K562 (cell line): Measurements from ENCODE around the gene TSC22D2. TPM values are rescaled to one million over a fixed set of nuclear protein-coding genes. Genes with fewer than 3 reads are reported as not detected.
A peak's percentile ranks its signal among the peaks of the same experiment; 100 is the strongest.

Experiments used
- BHLHE40 ChIP-seq: IDR thresholded peaks from 2 replicates; pipeline ENCODE4 v1.6.1; 2011; ENCODE audit warnings: low read length, improper control_type of control experiment
- EP400 ChIP-seq: fragments of 450-650 bp; IDR thresholded peaks from 2 replicates; pipeline ENCODE4 v1.6.1; 2017; ENCODE audit warnings: antibody characterized with exemption, mild to moderate bottlenecking, moderate library complexity
- ESRRA ChIP-seq: fragments of 450-650 bp; IDR thresholded peaks from 2 replicates; pipeline ENCODE4 v1.6.1; 2014; ENCODE audit warnings: low read depth, mild to moderate bottlenecking, moderate library complexity, borderline replicate concordance
- MCM2 ChIP-seq: fragments of 450-650 bp; IDR thresholded peaks from 2 replicates; pipeline ENCODE4 v1.6.1; 2017; ENCODE audit warnings: low read depth, mild to moderate bottlenecking
- MEIS2 ChIP-seq: fragments of 450-650 bp; IDR thresholded peaks from 2 replicates; pipeline ENCODE4 v1.6.1; 2014; ENCODE audit warnings: mild to moderate bottlenecking; ENCODE audit not compliant: partially characterized antibody
- PHF8 ChIP-seq: fragments of 200-600 bp; sonication (generic); IDR thresholded peaks from 2 replicates; pipeline ENCODE4 v1.6.1; 2012; ENCODE audit warnings: mixed run types, mild to moderate bottlenecking, inconsistent platforms, low read length, moderate library complexity, borderline replicate concordance
- POLR2AphosphoS5 ChIP-seq: IDR thresholded peaks from 2 replicates; pipeline ENCODE4 v1.6.1; 2011; ENCODE audit warnings: mild to moderate bottlenecking, low read depth, low read length, moderate library complexity; ENCODE audit not compliant: control insufficient read depth, insufficient read depth
- RBFOX2 ChIP-seq: fragments of 200-400 bp; formaldehyde crosslinking; IDR thresholded peaks from 2 replicates; pipeline ENCODE4 v1.6.1; 2017; ENCODE audit warnings: low read depth, mild to moderate bottlenecking, low read length, moderate library complexity
- SMAD4 ChIP-seq: fragments of 250-450 bp; sonication (Bioruptor Pico); conservative IDR thresholded peaks from 2 replicates; pipeline ENCODE4 v1.8.0; 2021; ENCODE audit warnings: inconsistent platforms, mild to moderate bottlenecking, moderate library complexity
- TBP ChIP-seq: optimal IDR thresholded peaks from 2 replicates; pipeline ENCODE3; 2011; ENCODE audit warnings: low read depth, low read length, improper control_type of control experiment
- TCF7L2 ChIP-seq: fragments of 150-350 bp; IDR thresholded peaks from 2 replicates; pipeline ENCODE4 v1.6.1; 2016; ENCODE audit warnings: low read depth, mild to moderate bottlenecking, low read length, moderate library complexity
- TGIF2 ChIP-seq: sonication (generic); formaldehyde crosslinking; IDR thresholded peaks from 2 replicates; pipeline ENCODE4 v1.8.1; 2022; ENCODE audit warnings: mild to moderate bottlenecking, missing genetic modification reagents, moderate library complexity
- ZNF197 ChIP-seq: fragments of 200-800 bp; sonication (Bioruptor generic); IDR thresholded peaks from 2 replicates; pipeline ENCODE4 v1.6.1; 2016; ENCODE audit warnings: low read depth, missing genetic modification characterization, missing compliant biosample characterization
- polyA plus RNA-seq, 8 experiments: library from polyadenylated mRNA; depleted of rRNA in 4 of 8; stranded (reverse) in 5 of 8; unstranded in 3 of 8; fragments of >200 nt; fragmentation: Nextera tagmentation in 2 of 8; fragmentation: Illumina TruSeq in 1 of 8; extraction: Ambion mirVana in 2 of 8; extraction: Trizol in 1 of 8; gene quantifications; 2 replicates each; pipeline versions ENCODE4 v1.2.1 to v1.2.3, GENCODE V29; 2011 to 2014; ENCODE audit warnings: inconsistent platforms in 1 of 8, missing spikeins in 1 of 8
- total RNA-seq, 7 experiments: library from RNA; depleted of rRNA in 6 of 7; stranded (reverse); fragments of >200 nt in 6 of 7; fragmentation: Illumina TruSeq in 2 of 7; extraction: Trizol in 2 of 7; gene quantifications; 2 replicates each; pipeline versions ENCODE4 v1.2.1 to v1.2.3, GENCODE V29; 2011 to 2021; ENCODE audit warnings: low replicate concordance in 1 of 7
- TF ChIP-seq, protein P1 (sequence below): fragments of 450-650 bp; formaldehyde crosslinking; IDR thresholded peaks from 2 replicates; pipeline ENCODE4 v1.4.0; 2020; ENCODE audit warnings: mild to moderate bottlenecking, moderate library complexity
- TF ChIP-seq, protein P2 (sequence below), 3 experiments: IDR thresholded peaks in 2 of 3; conservative IDR thresholded peaks in 1 of 3; 2 replicates each; pipeline ENCODE4 v1.5.1; 2011 to 2012; ENCODE audit warnings: low read length in 3 of 3, mild to moderate bottlenecking in 3 of 3, control low read depth in 2 of 3, improper control_type of control experiment in 1 of 3, inconsistent platforms in 1 of 3, low read depth in 1 of 3, mixed read lengths in 1 of 3, moderate library complexity in 1 of 3; ENCODE audit not compliant: insufficient read depth in 2 of 3
- TF ChIP-seq, protein P3 (sequence below): fragments of 450-650 bp; formaldehyde crosslinking; IDR thresholded peaks from 2 replicates; pipeline ENCODE4 v1.4.0; 2022; ENCODE audit warnings: missing genetic modification characterization
- TF ChIP-seq, protein P4 (sequence below): fragments of 250-450 bp; sonication (Bioruptor Pico); IDR thresholded peaks from 2 replicates; pipeline ENCODE4 v1.5.0; 2021; ENCODE audit warnings: mild to moderate bottlenecking, moderate library complexity

The TSC22D2 gene
- total and polyA plus RNA-seq, 9 of the 15 experiments (the other 6 are each of a cell fraction or from before 2014, with no cell fraction given): 5.5 to 44.0 (median 19.3) TPM

DNA sequence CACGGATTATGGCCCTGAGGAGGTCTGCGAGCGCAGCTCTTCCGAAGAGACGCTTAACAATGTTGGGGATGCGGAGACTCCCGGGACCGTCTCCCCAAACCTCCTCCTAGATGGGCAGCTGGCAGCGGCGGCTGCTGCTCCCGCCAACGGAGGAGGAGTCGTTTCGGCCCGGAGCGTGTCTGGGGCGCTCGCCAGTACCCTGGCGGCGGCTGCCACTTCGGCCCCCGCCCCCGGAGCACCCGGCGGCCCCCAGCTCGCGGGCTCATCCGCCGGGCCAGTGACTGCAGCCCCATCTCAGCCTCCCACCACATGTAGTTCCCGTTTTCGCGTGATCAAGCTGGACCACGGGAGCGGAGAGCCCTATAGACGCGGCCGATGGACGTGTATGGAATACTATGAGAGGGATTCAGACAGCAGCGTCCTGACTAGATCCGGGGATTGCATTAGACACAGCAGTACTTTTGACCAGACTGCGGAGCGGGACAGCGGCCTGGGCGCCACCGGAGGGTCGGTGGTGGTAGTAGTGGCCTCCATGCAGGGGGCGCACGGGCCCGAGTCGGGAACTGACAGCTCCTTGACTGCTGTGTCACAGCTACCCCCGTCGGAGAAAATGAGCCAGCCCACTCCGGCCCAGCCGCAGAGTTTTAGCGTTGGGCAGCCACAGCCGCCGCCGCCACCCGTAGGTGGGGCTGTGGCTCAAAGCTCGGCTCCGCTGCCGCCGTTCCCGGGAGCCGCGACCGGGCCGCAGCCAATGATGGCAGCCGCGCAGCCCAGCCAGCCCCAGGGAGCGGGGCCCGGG lies 1.6 kb downstream of the TSC22D2 start (continued):
- TF ChIP-seq, protein P1, sequence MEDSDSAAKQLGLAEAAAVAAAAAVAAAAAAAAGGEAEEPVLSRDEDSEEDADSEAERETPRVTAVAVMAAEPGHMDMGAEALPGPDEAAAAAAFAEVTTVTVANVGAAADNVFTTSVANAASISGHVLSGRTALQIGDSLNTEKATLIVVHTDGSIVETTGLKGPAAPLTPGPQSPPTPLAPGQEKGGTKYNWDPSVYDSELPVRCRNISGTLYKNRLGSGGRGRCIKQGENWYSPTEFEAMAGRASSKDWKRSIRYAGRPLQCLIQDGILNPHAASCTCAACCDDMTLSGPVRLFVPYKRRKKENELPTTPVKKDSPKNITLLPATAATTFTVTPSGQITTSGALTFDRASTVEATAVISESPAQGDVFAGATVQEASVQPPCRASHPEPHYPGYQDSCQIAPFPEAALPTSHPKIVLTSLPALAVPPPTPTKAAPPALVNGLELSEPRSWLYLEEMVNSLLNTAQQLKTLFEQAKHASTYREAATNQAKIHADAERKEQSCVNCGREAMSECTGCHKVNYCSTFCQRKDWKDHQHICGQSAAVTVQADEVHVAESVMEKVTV (CRISPR knock-in tag): peak; percentile 74
- TF ChIP-seq, protein P2, sequence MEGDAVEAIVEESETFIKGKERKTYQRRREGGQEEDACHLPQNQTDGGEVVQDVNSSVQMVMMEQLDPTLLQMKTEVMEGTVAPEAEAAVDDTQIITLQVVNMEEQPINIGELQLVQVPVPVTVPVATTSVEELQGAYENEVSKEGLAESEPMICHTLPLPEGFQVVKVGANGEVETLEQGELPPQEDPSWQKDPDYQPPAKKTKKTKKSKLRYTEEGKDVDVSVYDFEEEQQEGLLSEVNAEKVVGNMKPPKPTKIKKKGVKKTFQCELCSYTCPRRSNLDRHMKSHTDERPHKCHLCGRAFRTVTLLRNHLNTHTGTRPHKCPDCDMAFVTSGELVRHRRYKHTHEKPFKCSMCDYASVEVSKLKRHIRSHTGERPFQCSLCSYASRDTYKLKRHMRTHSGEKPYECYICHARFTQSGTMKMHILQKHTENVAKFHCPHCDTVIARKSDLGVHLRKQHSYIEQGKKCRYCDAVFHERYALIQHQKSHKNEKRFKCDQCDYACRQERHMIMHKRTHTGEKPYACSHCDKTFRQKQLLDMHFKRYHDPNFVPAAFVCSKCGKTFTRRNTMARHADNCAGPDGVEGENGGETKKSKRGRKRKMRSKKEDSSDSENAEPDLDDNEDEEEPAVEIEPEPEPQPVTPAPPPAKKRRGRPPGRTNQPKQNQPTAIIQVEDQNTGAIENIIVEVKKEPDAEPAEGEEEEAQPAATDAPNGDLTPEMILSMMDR (IDR thresholded peaks at IDR 0.05 in 2 of 3, conservative IDR thresholded peaks at IDR 0.05 in 1 of 3; ENCODE audit: insufficient read depth in 2 of 3, low read depth in 1 of 3, low read length in 3 of 3): peak; percentile 72 to 94 (median 81)
- TF ChIP-seq MCM2 (no peak), TBP (peak; percentile 69), ESRRA (peak; percentile 38; the same call in 1 of the 2 replicates), RBFOX2 (peak; percentile 87; the same call in 1 of the 2 replicates), TGIF2 (CRISPR knock-in tag) (0 out of 2 replicates have a peak, but pooled peaks have one; percentile 53), POLR2AphosphoS5 (peak; percentile 33; the same call in 1 of the 2 replicates), SMAD4 (no peak), TCF7L2 (peak; percentile 65; the same call in 1 of the 2 replicates), ZNF197 (CRISPR knock-in tag) (no peak), BHLHE40 (peak; percentile 25; the same call in 1 of the 2 replicates), MEIS2 (peak; percentile 70), EP400 (peak; percentile 60), PHF8 (peak; percentile 3; the same call in 1 of the 2 replicates)
- TF ChIP-seq, protein P3, sequence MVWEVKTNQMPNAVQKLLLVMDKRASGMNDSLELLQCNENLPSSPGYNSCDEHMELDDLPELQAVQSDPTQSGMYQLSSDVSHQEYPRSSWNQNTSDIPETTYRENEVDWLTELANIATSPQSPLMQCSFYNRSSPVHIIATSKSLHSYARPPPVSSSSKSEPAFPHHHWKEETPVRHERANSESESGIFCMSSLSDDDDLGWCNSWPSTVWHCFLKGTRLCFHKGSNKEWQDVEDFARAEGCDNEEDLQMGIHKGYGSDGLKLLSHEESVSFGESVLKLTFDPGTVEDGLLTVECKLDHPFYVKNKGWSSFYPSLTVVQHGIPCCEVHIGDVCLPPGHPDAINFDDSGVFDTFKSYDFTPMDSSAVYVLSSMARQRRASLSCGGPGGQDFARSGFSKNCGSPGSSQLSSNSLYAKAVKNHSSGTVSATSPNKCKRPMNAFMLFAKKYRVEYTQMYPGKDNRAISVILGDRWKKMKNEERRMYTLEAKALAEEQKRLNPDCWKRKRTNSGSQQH (CRISPR knock-in tag): no peak
- TF ChIP-seq, protein P4, sequence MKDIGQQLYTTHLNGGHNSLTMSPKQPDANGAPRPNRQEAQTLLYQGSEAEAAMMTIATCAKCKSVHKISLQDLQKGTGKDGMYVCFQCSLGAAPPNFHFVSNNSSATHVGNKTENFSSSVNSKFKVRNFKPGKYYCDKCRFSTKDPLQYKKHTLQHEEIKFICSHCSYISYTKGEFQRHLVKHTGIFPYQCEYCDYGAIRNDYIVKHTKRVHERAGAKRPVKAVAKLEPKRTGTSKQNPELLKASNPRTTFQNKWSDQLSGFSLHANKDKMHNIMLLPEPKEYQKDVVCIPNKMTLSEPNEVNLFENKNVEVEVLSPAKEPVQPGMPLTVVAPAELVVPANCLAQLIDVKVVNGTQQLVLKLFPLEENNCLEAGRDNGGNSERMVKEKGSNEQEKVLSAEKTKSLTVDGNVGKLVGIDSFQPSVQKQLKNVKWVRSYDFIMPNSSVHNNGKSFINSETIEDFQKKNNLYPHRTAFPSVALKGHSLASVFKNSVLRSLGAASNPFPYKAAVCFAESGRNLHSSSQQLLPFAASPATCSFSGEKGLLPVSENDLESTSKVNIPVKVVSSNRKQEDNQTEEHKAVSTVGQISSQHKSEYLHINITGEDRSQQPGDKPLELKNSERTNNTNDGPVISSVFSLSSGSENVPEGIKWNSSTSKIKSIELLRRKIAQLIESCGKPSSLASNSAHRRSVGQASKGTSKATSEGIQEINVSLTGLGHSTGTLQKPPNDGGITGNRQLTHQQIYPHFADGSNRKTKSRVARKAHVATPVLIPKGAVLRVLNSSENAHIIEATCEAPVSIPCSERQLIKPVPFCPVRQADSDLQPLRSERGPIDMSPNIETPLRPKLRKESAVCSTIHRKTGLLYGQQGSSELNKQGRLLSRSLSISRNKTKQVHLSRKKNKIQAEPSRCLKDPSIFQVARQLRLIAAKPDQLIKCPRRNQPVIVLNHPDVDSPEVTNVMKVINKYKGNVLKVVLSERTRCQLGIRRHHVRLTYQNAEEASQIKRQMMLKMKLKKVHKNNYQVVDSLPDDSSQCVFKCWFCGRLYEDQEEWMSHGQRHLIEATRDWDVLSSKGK (CRISPR knock-in tag): no peak
